Glomerular visceral epithelial cell (primary cell): ENCODE data around the gene IL17RA.
A peak's percentile ranks its signal among the peaks of the same experiment; 100 is the strongest.
"Not testable (repeated sequence)": the region's sequence is repeated elsewhere in the genome, so short reads cannot be mapped to it uniquely, and the experiment has no call there.

Source experiments
- DNase-seq: peaks from one replicate; pipeline ENCODE4 v3.0.0-alpha.2; 2016; ENCODE audit errors: extremely low spot score

The IL17RA gene

GRCh38 chr22:17120711-17121232 lies 36.0 kb downstream of the IL17RA start:
- DNase-seq: peak; percentile 1

GRCh38 chr22:17121233-17122195 lies 36.7 kb downstream of the IL17RA start, which contains the start of gene TMEM121B:
TSS of gene TMEM121B (minus strand) at chr22:17121360. CDS start at chr22:17121127, 233 bp downstream.
- peak; percentile 66 for DNase-seq

- DNase-seq: peak; percentile 17
Observed at GRCh38 chr22:17130199-17130598, 45.4 kb downstream of the IL17RA start.

GRCh38 chr22:17131686-17132085 lies 46.9 kb downstream of the IL17RA start:
- no peak for DNase-seq

GRCh38 chr22:17132112-17132511 lies 47.3 kb downstream of the IL17RA start:
- no peak for DNase-seq

GRCh38 chr22:17133137-17133536 lies 48.3 kb downstream of the IL17RA start:
- DNase-seq: no peak

GRCh38 chr22:17135153-17135760 lies 50.5 kb downstream of the IL17RA start:
- no peak for DNase-seq

GRCh38 chr22:17137170-17137569 lies 52.4 kb downstream of the IL17RA start:
- no peak for DNase-seq

- no peak for DNase-seq
Observed at GRCh38 chr22:17137861-17138425, 53.1 kb downstream of the IL17RA start.

GRCh38 chr22:17138513-17138912 lies 53.7 kb downstream of the IL17RA start:
- DNase-seq: no peak

- DNase-seq: no peak
Observed at GRCh38 chr22:17140022-17140421, 55.2 kb downstream of the IL17RA start.

- DNase-seq: no peak
Observed at GRCh38 chr22:17140826-17141766, 56.3 kb downstream of the IL17RA start.

GRCh38 chr22:17143101-17143500 lies 58.3 kb downstream of the IL17RA start:
- no peak for DNase-seq

- DNase-seq: no peak
Observed at GRCh38 chr22:17143826-17144225, 59.0 kb downstream of the IL17RA start.

GRCh38 chr22:17145021-17145680 lies 60.4 kb downstream of the IL17RA start:
- no peak for DNase-seq

GRCh38 chr22:17147458-17147857 lies 62.7 kb downstream of the IL17RA start:
- DNase-seq: not testable (repeated sequence)

GRCh38 chr22:17149076-17149815 lies 64.4 kb downstream of the IL17RA start:
- DNase-seq: no peak

GRCh38 chr22:17152340-17152739 lies 67.5 kb downstream of the IL17RA start:
- no peak for DNase-seq

GRCh38 chr22:17152971-17153370 lies 68.2 kb downstream of the IL17RA start:
- DNase-seq: no peak

GRCh38 chr22:17155941-17156340 lies 71.1 kb downstream of the IL17RA start:
- no peak for DNase-seq
